Measurements from ENCODE around the gene OSBPL9. TPM values are rescaled to one million over a fixed set of nuclear protein-coding genes. Genes with fewer than 3 reads are reported as not detected.

Gene OSBPL9
- total and polyA plus RNA-seq, 2 experiments from 2014 or later: 82.7 to 102 TPM

GRCh38 chr1:51635615-51636014 is 18.7 kb downstream of the OSBPL9 start:
- Histone ChIP-seq H4K20me1 (replicated peaks; ENCODE audit: insufficient read depth) (no peaks in the 10 kb centered on the region), H3K4me2 (no peak overlapping the region), H3K79me2 (replicated peaks; ENCODE audit: insufficient read depth) (peaks cover 12% of the 10 kb centered on the region), H3K9me2 (ENCODE audit: insufficient read depth) (no peaks in the 10 kb centered on the region), H3K27me3 (ENCODE audit: insufficient read depth) (no peaks in the 10 kb centered on the region), H3K36me3 (ENCODE audit: insufficient read depth) (no peaks in the 10 kb centered on the region), H3F3A (replicated peaks; ENCODE audit: low read depth) (no peaks in the 10 kb centered on the region), H3K4me3 (no peak overlapping the region), H2AFZ (no peak overlapping the region), H3K27ac (ENCODE audit: low read depth) (no peak overlapping the region), H3K4me1 (ENCODE audit: insufficient read depth) (no peaks in the 10 kb centered on the region)
- Mint-ChIP-seq H3K4me1 (no peaks in the 10 kb centered on the region), H3K27ac (peak overlapping the region; percentile 52; the same call in 1 of the 2 replicates), H3K36me3 (ENCODE audit: low read depth) (no peaks in the 10 kb centered on the region), H3K4me3 (no peak overlapping the region), H3K9me3 (no peaks in the 10 kb centered on the region; the same call in 2 of the 3 replicates), H3K27me3 (ENCODE audit: insufficient read depth, low read depth, poor library complexity) (no peaks in the 10 kb centered on the region)
- ATAC-seq: no peak
- TF ChIP-seq CREB1 (CRISPR knock-in tag; IDR thresholded peaks at IDR 0.05; ENCODE audit: low read depth): no peak
- no peak for TF ChIP-seq ZNF462 (CRISPR knock-in tag; IDR thresholded peaks at IDR 0.05)
- TF ChIP-seq REST (IDR thresholded peaks at IDR 0.05; ENCODE audit: unreplicated experiment): no peak
- TF ChIP-seq POLR2AphosphoS5 (IDR thresholded peaks at IDR 0.05; ENCODE audit: low read depth): no peak
- no peak for TF ChIP-seq CTCF (conservative IDR thresholded peaks at IDR 0.05; ENCODE audit: low read depth in 2 of 2)
- TF ChIP-seq ETS1 (IDR thresholded peaks at IDR 0.05): no peak
- no peak for TF ChIP-seq NANOG (IDR thresholded peaks at IDR 0.05; ENCODE audit: borderline replicate concordance)
- TF ChIP-seq ZNF114 (CRISPR knock-in tag; IDR thresholded peaks at IDR 0.05): no peak
- TF ChIP-seq STAT1 (IDR thresholded peaks at IDR 0.05; ENCODE audit: unreplicated experiment): no peak
- no peak for TF ChIP-seq JUNB (IDR thresholded peaks at IDR 0.05; ENCODE audit: unreplicated experiment)
- TF ChIP-seq EZH2phosphoT487 (IDR thresholded peaks at IDR 0.05; ENCODE audit: unreplicated experiment): no peak
- no peak for TF ChIP-seq EZH2 (IDR thresholded peaks at IDR 0.05; ENCODE audit: low read depth, unreplicated experiment)
- TF ChIP-seq ZNF331 (CRISPR knock-in tag; IDR thresholded peaks at IDR 0.05; ENCODE audit: low read depth): no peak
- no peak for DNase-seq (ENCODE audit: low spot score)
